Fibroblast of lung (primary cell): ENCODE data around the gene KAT2B.

Experiments
- CTCF ChIP-seq, 2 donors: IDR thresholded peaks in 1 of 2; conservative IDR thresholded peaks in 1 of 2; 1 replicate in 1 of 2; 2 replicates in 1 of 2; pipeline ENCODE4 v1.5.1; 2011 to 2012; ENCODE audit warnings: low read length in 2 of 2, control low read depth in 1 of 2, inconsistent platforms in 1 of 2, low read depth in 1 of 2, mild to moderate bottlenecking in 1 of 2
- EZH2 ChIP-seq: IDR thresholded peaks from 2 replicates; pipeline ENCODE4 v1.5.1; 2012; ENCODE audit warnings: low read length, control low read depth, mild to moderate bottlenecking; ENCODE audit errors: missing control alignments

GRCh38 chr3:20008646-20009045 lies 31.6 kb upstream of the KAT2B start:
- no peak for TF ChIP-seq CTCF (conservative IDR thresholded peaks at IDR 0.05 in 1 of 2, IDR thresholded peaks at IDR 0.05 in 1 of 2; ENCODE audit: low read depth in 1 of 2, low read length in 2 of 2)
- TF ChIP-seq EZH2, result no peak
